GM19468 (cell line): ENCODE results near the gene FBXO33.

Experiments
- ATAC-seq: cut with Tn5 transposase; IDR thresholded peaks from one replicate; pipeline ENCODE4 v1.9.1; 2021; ENCODE audit warnings: mild to moderate bottlenecking, moderate library complexity, moderate number of reproducible peaks; ENCODE audit not compliant: unreplicated experiment; ENCODE audit errors: extremely low read depth

FBXO33 gene, protein sequence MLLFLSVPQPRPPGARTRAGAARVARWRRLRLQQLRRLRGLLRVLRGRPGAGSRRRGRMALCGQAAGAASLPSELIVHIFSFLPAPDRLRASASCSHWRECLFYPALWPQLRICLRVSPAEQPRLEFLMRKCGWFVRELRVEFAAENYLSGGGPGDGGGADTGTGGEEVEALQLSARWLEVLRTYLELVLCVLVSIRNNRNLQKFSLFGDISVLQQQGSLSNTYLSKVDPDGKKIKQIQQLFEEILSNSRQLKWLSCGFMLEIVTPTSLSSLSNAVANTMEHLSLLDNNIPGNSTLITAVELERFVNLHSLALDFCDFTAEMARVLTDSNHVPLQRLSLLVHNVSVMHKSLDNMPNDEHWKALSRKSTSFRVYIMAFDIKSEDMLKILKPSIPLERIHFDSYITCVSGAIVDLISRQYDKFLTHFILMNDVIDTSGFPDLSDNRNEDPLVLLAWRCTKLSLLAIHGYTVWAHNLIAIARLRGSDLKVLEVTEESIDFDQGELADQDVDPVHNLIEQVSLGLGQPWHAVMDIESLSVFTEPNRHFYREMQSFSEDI

DNA sequence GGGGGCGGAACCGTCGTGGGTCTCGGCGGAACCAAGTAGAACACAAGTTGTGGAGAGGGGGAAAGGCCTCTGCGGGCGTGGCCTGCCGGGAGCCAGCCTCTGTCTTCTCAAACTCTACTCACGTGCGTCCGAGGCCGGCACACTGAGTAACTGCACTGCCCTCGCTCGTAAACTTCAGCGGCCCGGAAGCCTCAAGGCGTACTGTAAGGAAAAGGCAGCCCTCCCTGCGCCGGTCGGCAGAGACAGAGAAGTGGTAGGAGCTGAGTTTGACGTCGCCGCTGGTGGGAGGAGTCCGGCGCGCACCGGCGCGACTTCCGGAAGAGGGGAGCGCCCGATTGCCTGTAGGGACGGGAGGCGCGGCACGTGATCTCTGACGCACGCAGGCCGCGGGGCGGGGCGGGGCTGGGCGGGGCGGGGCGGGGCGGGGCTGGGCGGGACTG is at the start of gene FBXO33:
Gene FBXO33 (minus strand): TSS at position 255 of the 440 bp plus-strand sequence. CDS start 271 bp downstream, outside the sequence.
- ATAC-seq = peak; percentile 80

- ATAC-seq = no peak
Measured at GRCh38 chr14:39474416-39474911, 42.2 kb upstream of the FBXO33 start.

DNA sequence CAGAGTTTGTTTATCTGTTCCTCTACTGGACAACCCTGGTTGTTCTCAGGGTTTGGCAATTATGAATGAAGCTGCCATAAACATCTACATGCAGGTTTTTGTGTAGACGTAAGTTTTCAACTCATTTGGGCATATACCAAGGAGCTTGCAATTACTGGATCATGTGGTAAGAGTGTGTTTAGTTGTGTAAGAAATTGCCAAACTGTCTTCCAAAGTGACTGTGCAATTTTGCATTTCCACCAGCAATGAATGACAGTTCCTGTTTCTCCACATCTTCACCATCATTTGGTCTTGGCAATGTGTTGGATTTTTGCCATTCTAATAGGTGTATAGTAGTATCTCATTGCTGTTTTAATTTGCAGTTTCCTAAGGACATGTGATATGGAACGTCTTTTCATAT is 39.8 kb upstream of the FBXO33 start:
- ATAC-seq = no peak

- ATAC-seq = peak; percentile 93
Measured at GRCh38 chr14:39469094-39469710, 37.0 kb upstream of the FBXO33 start.

DNA sequence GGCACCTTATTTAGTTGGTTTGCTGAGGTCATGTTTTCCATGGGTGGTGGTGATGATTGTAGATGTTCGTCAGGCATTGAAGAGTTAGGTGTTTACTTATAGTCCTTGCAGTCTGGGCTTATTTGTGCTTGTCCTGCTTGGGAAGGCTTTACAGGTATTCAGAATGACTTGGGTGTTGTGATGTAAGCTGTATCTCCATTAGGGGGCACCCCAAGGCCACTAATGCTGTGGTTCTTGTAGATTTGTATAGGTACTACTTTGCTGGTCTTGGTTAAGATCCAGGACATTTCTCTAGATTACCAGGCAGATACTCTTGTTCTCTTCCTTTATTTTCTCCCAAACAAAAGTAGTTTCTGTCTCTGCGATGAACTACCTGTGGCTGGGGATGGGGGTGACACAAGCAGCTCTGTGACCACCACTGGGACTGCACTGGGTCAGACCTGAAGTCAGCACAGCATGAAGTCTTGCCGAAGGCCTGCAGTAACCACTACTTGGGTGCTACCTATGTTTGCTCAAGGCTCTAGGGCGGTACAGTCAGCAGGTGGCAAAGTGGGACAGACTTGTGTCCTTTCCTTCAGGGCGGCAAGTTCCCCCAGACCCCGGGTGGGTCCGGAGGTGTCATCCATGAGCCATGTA is 35.8 kb upstream of the FBXO33 start:
- ATAC-seq = peak; percentile 67

- ATAC-seq = no peak
Measured at GRCh38 chr14:39459795-39460478, 27.7 kb upstream of the FBXO33 start.

- ATAC-seq = no peak
Measured at GRCh38 chr14:39456702-39457250, 24.5 kb upstream of the FBXO33 start.

DNA sequence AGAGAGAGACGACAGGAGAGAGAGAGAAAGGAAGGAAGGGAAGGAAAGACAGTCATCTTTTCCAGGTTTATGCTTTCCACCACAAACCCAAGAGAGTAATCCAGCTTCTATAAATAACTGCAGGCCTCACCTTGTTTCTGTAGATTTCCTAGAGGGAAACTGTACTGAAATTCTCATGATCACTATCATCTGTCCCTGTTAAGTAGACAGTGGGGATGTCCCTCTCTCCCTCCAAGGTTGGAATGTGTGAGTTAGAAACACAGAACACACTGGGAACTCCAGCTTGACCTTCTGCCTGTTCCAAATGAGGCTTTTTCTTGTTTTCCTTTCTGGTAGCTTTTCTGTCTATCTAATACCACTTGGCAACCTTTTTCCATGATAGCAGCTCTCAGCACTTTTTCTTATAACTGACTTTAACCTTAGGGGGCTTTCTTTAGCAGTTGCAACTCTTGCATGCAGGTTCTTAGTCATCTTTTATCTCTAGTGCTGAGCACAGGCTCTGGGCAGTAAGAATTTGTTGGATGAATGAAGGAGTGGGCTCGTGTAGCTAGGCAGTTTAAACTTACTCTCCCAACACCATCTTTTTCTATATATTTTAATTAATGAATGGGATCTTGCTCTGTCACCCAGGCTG is 22.8 kb upstream of the FBXO33 start:
- no peak for ATAC-seq

DNA sequence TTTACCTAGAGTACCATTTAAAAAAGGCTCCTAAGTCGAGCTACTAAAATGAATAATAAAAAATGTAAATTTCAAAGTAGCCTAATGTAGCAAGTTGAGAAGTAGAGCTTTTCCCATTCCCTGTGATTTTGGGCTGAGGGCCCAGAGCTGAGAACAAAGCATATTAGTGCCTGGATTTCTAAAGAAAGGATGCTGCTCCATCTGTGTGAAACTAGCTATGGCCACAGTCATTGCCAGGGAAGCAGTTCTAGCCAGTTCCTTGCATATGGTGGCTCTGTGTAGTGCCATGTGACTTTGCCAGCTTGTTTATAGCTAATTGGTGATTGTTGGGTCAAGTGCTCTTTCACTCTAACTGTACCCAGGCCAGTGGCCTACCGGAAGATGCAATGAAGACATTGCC is 20.4 kb upstream of the FBXO33 start:
- ATAC-seq = no peak

GRCh38 chr14:39451811-39452210 is 19.6 kb upstream of the FBXO33 start:
- ATAC-seq = peak; percentile 59

GRCh38 chr14:39447175-39447661 is 15.0 kb upstream of the FBXO33 start:
- no peak for ATAC-seq

DNA sequence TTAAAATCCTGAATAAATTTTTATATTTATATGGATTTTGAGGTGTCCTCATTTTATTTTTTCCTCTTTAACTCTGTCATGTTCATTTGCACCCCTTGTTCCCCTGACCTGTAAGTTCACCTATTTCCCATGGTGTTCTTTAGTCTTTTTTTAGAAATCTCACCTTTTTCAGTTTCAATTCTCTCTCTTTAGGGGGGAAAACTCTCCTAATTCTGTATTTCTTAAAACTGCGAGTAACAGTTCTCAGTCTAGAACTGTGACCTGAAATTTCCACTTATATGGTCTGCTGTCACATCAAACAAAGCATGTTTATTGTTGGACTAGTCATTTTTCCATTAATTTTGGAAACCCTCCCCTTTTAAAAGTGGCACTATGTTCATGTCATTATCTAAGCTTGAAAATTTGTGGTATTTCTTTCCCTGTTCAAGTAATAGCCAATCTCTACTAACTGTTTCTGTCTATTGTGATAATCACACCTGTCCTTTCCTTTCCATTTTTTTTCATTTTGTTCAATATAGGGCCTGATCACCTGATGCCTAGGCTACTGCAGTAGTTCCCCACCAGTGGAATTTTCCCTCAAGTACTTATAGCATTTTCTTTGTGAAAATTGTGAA is 14.0 kb upstream of the FBXO33 start:
- peak; percentile 26 for ATAC-seq

DNA sequence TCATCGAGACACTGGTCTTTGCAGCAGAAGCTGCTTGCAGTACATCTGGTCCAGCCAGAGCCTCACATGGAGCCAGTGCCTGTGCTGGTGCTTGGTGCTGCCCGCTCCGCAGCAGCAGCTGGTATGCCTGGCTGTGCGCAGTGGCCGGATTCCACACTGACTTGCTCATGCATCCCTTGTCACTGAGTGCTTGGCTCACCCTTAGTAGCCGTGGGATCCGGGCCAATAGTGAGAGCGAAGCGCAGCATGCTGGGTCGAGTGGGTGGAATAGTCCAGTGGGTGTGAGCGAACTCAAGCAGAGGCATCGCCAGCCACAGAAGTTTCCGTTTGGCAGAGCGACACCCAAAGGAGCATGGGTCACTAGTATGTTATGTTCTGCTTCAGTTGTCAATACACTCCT is 10.1 kb upstream of the FBXO33 start:
- ATAC-seq = no peak

DNA sequence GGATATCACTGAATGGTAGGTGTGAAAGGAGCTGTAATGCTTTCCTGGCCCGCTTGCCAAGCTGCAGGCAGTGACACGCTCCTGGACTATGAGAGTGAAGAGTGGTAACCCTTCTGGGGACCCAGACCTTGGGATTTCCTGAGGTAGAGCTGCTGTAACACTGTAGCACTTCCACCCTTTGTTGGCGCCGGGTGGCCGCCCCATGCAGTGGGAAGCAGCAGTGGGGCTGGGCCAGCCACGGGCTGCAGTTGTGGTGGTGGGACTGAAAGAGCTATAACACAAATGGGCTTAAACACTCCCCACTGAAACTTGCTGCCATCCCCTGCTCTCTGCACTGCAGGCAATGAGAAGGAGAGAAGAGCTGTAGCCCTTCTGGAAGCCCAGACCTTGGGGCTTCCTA is 9.6 kb upstream of the FBXO33 start:
- no peak for ATAC-seq

- ATAC-seq = no peak
Measured at GRCh38 chr14:39440975-39441374, 8.7 kb upstream of the FBXO33 start.

DNA sequence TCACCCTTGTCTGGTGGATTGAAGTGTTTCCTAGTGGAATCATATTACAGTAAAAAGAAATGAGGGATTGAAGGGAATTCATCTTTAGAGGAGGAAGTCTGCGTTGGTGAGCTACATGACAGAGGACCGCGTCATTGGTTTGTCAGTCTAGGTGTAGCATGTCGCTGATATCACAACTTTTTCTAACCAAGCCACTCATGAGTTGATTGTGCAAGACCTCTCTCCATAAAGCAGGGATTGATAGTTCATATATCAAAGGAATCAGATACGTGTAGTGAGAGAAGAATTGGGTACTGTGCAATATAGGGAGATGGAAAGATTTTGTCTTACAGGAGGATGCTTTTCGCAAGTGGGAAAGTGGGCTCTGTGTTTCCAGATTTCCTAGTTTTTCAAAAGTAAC is 3.0 kb upstream of the FBXO33 start:
- ATAC-seq = no peak

- ATAC-seq = no peak
Measured at GRCh38 chr14:39434401-39434800, 2.2 kb upstream of the FBXO33 start.

- ATAC-seq = no peak
Measured at GRCh38 chr14:39433452-39433813, 1.2 kb upstream of the FBXO33 start.
